ENCODE measurements around the gene SMYD3.

- no peak for TF ChIP-seq TFDP2 (CRISPR knock-in tag; IDR thresholded peaks at IDR 0.05)
- no peak for TF ChIP-seq ZNF687 (CRISPR knock-in tag; IDR thresholded peaks at IDR 0.05)
- no peak for TF ChIP-seq CREB1 (IDR thresholded peaks at IDR 0.05)
- TF ChIP-seq CREB1 (CRISPR knock-in tag; IDR thresholded peaks at IDR 0.05), result no peak
Measured at GRCh38 chr1:246200738-246201137, 306.3 kb downstream of the SMYD3 start.
